ENCODE measurements around the gene RTL1.

DNA sequence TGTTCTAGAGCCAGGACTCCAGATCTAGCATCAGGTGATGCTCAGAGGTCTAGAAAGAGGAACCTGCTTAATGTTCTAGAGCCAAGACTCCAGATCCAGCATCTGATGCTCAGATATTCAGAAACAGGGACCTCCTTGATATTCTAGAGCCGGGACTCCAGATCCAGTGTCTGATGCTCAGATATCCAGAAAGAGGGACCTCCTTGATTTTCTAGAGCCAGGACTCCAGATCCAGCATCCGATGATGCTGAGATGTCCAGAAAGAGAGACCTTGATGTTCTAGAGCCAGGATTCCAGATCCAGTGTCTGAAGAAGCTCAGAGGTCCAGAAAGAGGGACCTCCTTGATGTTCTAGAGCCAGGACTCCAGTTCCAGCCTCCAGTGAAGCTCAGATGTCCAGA, 40.7 kb downstream of the RTL1 start:
- TF ChIP-seq GATA3 (IDR thresholded peaks at IDR 0.05; ENCODE audit: low read depth, low read length) (no peak), GATA2 (IDR thresholded peaks at IDR 0.05; ENCODE audit: low read depth, low read length) (no peak)

Measured in SH-SY5Y (cell line).